HG03280 (cell line): ENCODE results near the gene PRG2.
"Not testable (repeated sequence)": the region's sequence is repeated elsewhere in the genome, so short reads cannot be mapped to it uniquely, and the experiment has no call there.

ENCODE experiments used
- ATAC-seq: cut with Tn5 transposase; IDR thresholded peaks from one replicate; pipeline ENCODE4 v1.9.1; 2021; ENCODE audit warnings: mild to moderate bottlenecking, moderate library complexity; ENCODE audit not compliant: unreplicated experiment

Gene PRG2

DNA sequence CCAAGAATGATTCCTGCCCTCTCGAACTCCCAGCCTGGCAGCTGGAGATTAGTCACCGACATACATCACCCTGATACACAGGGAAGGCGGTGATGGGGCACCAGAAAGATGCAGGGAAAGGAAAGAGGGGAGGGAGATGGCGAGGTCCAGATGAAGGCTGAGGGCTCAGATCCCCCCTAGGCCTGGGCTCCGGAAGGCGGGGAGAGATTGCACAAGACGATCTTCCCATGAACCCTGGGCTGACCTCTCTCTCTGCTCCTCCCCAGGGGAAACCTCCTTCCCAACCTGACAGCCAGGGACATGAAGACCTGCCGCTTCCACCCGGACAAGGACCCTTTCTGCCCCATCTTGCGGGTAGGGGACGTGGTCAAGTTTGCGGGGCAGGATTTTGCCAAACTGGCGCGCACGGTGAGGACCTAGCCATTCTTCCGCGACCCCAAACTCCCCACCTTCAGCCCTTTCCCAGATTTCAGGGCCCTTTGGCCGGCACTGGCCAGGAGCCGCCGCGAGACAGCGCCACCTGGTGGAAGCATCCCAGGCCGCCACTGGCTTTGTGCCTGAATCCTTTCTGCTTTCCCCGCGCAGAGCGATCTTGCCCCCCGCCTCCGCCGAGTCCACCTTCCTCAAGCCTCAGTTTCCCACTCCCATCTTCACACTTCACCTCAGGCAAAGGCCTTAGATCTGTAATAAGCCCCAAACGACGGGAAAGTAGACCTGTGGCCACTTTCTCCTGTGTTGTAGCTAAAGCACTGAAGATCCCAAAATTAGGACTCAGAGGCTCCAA lies 40.8 kb downstream of the PRG2 start:
- no peak for ATAC-seq

DNA sequence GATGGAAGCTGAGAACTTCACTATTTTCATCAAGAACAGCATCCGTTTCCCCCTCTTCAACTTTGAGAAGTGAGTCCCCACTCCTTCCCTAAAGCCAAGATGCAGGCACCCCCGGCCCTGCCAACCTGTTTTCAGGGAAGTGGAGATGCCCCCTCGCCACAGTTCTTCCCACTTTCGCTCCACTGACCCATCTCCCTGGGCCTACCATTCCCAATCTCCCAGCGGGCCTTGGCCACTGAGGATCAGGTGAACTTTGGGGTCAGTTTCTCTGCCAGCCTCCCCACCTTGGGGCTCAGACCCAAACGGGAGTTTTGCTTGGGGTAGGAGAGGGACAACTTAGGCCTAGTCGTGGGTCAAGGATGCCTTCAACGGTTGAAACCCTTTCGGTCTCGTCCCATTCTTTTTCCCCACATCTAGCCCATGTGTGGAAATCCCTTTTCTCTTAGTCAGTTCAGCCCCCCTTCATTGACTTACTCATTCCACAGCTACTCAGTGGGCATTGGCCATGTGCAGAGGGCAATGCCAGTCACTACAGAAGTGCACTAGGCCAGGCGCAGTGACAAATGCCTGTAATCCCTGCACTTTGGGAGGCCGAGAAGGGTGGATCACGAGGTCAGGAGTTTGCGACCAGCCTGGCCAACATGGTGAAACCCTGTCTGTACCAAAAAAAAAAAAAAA lies 41.7 kb downstream of the PRG2 start:
- ATAC-seq, result no peak

DNA sequence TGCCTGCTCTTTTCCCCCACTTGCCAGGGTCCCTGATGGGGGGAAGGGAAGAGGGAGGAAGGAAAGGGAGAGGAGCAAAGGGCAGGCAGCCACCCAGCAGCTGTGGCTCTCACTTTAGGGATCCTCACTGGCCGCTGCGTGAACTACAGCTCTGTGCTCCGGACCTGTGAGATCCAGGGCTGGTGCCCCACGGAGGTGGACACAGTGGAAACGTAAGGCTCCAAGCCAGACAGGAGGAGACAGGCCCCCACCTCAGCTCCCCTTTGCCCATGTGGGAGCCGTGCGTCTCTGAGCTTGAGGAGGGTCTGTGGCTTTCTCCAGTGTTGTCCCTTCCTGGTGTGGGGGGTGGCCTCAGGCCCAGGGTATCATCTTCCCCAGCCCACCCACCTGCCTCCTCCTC lies 42.4 kb downstream of the PRG2 start:
- ATAC-seq, result no peak

DNA sequence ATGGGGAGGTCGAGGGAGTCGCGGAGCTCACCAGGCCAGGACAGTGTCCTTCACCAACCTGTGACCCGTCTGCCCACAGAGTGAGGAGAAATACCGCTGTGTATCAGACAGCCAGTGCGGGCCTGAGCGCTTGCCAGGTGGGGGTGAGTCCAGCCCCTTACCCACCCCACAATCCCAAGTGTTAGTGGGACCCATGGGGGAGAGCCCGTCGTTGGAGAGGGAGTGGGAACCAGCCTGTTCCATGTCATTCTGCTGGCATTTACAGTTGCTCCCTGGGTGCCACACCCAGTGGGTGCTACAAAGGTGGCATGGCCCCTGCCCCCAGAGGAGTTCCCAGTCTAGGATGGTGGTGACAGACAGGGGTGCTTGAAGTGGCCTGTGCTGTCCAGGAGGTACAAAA lies 43.1 kb downstream of the PRG2 start:
- ATAC-seq, result no peak

DNA sequence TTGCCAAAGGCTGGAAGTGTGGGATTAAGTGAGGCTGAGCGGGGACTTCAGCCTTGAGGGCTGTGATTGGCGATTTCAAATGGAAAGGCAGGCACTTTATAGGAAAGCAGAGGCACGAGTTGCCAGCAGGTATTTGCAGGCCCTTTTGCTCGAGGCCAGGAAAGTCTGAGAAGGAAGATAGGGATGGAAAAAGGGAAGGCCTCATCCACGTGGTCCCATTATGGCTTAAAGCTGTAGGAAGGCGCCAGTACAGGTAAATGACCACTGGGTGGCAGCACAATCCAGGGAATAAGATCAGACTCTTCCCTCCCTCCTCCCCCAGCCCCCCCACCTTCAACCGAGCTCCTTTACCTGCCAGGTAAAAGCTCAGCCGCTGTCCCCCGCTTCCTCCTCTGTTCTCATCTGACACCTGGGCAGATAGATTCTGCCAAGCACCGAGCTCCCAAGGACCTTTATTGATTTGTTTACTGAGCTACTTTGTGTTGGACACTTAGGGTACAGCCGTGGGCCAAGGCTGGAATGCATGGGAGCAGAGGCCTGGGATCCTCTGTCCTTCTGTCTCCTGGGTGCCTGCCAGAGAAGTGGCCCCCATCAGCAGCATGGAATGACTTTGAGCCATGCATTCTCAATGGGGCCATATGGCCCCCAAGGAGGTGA lies 44.8 kb downstream of the PRG2 start:
- ATAC-seq, result peak; percentile 70

- ATAC-seq, result no peak
These were observed 45.6 kb downstream of the PRG2 start for GRCh38 chr11:57344826-57345225.

DNA sequence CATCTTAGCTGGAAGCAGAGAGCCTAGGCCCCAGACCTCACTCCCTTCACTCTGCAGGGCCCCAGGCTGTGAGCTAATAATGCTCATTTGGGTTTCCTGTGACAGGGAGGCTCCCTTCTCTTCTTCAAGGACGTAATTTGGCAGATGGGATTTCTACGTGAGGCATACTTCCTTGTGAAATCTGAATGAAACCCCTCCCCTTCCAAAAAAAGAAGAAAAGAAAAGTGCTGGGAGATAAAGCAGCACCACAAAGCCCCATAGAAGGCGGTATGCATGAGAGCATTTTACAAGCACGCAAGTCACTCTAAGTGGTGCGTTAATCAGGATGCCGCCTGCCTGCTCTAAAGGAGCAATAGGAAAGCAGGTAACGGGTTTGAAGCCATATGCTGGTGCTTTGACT lies 46.6 kb downstream of the PRG2 start:
- no peak for ATAC-seq

DNA sequence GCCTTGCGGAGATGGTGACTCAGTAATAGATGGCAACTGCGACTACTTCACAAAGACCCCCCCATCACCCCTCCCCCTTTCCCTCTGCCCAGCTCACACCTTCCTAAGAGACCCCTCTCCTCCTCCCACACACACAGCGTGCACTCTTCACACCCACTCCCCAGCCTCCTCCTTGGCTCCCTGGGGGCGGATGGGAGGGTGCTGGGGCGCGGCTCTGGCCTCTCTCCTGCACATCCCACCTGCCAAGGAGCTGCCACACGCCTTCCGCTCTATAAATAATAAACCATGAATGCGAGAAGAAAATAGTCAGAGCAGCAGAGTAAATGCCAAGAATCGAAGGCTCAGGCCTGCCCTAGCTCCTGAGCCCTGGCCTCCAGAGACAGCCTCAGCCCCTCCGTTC lies 47.7 kb downstream of the PRG2 start:
- ATAC-seq, result no peak

- ATAC-seq, result no peak
These were observed 49.1 kb downstream of the PRG2 start for GRCh38 chr11:57341250-57341808.

DNA sequence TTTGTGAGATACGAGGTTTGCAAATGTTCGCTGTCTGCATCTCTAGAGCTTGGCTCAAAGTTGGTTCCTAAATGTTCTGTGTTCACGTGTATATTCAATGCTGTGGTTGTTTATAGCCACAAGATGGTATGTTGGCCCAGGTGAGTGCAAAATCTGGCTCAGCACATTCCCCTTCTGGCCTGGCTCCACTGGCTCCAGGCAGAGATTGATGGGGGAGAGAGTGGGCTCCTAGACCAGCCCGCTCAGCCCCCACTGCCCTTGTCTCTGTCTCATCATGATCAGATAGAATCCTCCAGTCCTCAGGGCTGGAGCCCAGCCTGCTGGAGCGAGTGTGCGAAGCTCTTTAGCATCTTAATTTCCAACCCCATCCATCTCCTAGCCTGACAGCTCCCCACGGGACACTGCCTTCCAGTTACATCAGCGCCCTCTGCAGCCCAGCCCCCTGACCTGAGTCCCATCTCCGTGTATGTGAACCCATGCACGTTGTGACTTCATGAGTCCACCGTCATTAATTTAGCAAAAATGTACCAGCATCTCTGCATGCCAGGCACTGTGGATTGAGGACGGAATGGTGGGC lies 50.3 kb downstream of the PRG2 start:
- no peak for ATAC-seq

DNA sequence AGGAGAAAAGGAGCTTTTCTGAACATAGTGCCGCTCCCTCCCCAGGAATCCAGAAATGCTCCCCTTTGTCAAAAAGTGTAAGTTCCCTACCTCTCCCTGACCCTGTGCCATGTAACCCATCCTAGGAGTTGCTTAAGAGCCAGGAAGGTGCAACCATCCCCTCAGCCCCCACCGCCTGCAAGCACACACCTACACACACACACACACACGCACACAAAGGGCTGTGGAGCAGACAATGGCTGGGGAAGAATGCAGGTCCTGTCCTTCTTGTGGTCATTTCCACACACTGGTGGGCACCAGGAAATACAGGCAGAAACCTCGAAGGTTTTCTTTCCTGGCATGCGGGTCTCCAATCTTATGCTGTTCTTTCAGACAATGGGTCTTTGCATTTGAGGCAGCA lies 51.1 kb downstream of the PRG2 start:
- no peak for ATAC-seq

GRCh38 chr11:57338142-57338541 lies 52.3 kb downstream of the PRG2 start, which contains the start of gene P2RX3:
P2RX3 (plus strand) TSS chr11:57338352; CDS start chr11:57338551, 199 bp downstream.
- no peak for ATAC-seq

DNA sequence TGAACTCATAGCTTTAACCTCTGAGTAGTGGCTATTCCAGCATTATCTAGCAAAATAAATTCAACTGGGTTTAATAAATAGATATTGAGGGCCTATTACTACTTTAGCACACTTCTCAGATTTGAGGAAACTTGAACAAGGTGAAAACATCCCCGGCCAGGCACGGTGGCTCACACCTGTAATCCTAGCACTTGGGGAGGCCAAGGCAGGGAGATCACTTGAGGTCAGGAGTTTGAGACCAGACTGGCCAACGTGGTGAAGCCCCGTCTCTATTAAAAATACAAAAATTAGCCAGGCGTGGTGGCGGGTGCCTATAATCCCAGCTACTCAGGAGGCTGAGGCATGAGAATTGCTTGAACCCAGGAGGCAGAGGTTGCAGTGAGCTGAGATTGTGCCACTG lies 53.6 kb downstream of the PRG2 start:
- not testable (repeated sequence) for ATAC-seq
